ENCODE measurements around the gene MYL3.

MYL3 gene

GRCh38 chr3:46899151-46900006, 36.1 kb upstream of the MYL3 start:
- no peak for TF ChIP-seq CTCF (IDR thresholded peaks at IDR 0.05; ENCODE audit: insufficient read depth, missing control alignments)
- DNase-seq (ENCODE audit: insufficient read length, low spot score) (no peak), FAIRE-seq (no peak)

- no peak for TF ChIP-seq CTCF (IDR thresholded peaks at IDR 0.05; ENCODE audit: insufficient read depth, missing control alignments)
- DNase-seq (ENCODE audit: insufficient read length, low spot score) (no peak), FAIRE-seq (no peak)
Measured at GRCh38 chr3:46898321-46899150, 35.3 kb upstream of the MYL3 start.

- TF ChIP-seq CTCF (IDR thresholded peaks at IDR 0.05; ENCODE audit: insufficient read depth, missing control alignments) = no peak
- FAIRE-seq (no peak), DNase-seq (ENCODE audit: insufficient read length, low spot score) (no peak)
Measured at GRCh38 chr3:46897829-46898320, 34.6 kb upstream of the MYL3 start.

- DNase-seq (ENCODE audit: insufficient read length, low spot score) (no peak), FAIRE-seq (no peak)
- no peak for TF ChIP-seq CTCF (IDR thresholded peaks at IDR 0.05; ENCODE audit: insufficient read depth, missing control alignments)
Measured at GRCh38 chr3:46897031-46897430, 33.8 kb upstream of the MYL3 start.

- DNase-seq (ENCODE audit: insufficient read length, low spot score) (no peak), FAIRE-seq (no peak)
- no peak for TF ChIP-seq CTCF (IDR thresholded peaks at IDR 0.05; ENCODE audit: insufficient read depth, missing control alignments)
Measured at GRCh38 chr3:46896386-46896785, 33.1 kb upstream of the MYL3 start.

GRCh38 chr3:46895761-46896160, 32.5 kb upstream of the MYL3 start:
- no peak for DNase-seq (ENCODE audit: insufficient read length, low spot score)
- TF ChIP-seq CTCF (IDR thresholded peaks at IDR 0.05; ENCODE audit: insufficient read depth, missing control alignments) = no peak
- no peak for FAIRE-seq

All from D721Med (cell line).